MM.1S (cell line): ENCODE results near the gene DYNLRB1.

Experiments used
- CTCF ChIP-seq: fragments of 300-600 bp; sonication (generic); IDR thresholded peaks from 2 replicates; pipeline ENCODE4 v1.5.1; 2016; ENCODE audit warnings: antibody characterized with exemption, low read length, mixed read lengths
- EZH2 ChIP-seq: fragments of 300-600 bp; sonication (generic); optimal IDR thresholded peaks from 2 replicates; pipeline ENCODE3; 2017; ENCODE audit warnings: low read depth, mild to moderate bottlenecking, antibody characterized with exemption, low read length, mixed read lengths
- EZH2phosphoT487 ChIP-seq: fragments of 300-600 bp; sonication (generic); IDR thresholded peaks from 2 replicates; pipeline ENCODE4 v1.6.1; 2018; ENCODE audit warnings: antibody characterized with exemption, low read length

GRCh38 chr20:34541917-34542316 is 25.7 kb downstream of the DYNLRB1 start:
- TF ChIP-seq EZH2 (no peak), EZH2phosphoT487 (no peak), CTCF (no peak)
